ENCODE data around the gene ZNF649.

DNA sequence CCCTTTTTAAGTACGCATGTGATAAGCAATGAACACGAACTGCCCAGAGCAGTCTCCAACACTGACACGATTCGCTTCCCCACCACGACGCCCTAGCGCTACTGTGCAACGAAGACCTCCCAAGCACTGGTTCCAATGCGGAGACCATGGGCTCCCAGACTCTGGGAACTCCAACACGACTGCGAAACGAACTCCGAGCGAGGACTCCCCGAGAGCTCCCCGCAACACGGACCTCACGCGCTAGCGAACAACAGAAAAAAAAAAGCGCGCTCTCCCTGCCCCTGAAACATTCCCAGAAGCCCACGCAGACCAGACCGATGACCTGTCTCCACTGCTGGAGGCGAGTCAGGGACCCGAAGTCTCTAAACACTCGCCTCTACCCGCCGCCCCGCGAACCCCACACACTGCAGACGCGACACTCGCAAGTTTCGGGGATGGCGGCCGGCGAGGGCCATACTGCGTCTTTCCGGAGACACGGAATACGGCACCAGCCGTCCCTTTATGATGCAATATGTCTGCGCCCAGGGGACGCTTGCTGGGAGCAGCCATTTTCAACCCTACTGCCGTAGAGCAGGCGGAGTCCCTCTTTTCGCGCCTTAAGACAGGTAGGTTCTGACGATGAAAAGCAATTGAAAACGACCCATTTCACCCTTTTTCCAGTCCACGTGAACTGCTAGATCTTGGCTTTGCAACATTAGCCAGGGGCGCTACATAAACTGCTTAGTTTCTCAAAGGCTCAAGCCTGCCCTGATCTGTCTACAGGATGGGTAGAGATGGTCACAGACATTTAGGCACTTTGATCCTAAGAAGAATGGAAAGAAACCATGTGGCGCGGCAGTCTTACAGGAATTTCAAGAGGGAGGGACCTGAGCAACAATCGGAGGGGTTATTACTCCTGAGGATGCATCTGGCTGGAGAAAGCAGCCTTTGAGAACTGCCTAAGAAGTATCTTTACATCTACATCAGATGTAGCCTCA lies 17.0 kb downstream of the ZNF649 start, which contains the start of gene ZNF577:
- no peak for TF ChIP-seq EZH2phosphoT487 (IDR thresholded peaks at IDR 0.05; ENCODE audit: borderline replicate concordance)
- TF ChIP-seq, protein P1, sequence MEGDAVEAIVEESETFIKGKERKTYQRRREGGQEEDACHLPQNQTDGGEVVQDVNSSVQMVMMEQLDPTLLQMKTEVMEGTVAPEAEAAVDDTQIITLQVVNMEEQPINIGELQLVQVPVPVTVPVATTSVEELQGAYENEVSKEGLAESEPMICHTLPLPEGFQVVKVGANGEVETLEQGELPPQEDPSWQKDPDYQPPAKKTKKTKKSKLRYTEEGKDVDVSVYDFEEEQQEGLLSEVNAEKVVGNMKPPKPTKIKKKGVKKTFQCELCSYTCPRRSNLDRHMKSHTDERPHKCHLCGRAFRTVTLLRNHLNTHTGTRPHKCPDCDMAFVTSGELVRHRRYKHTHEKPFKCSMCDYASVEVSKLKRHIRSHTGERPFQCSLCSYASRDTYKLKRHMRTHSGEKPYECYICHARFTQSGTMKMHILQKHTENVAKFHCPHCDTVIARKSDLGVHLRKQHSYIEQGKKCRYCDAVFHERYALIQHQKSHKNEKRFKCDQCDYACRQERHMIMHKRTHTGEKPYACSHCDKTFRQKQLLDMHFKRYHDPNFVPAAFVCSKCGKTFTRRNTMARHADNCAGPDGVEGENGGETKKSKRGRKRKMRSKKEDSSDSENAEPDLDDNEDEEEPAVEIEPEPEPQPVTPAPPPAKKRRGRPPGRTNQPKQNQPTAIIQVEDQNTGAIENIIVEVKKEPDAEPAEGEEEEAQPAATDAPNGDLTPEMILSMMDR (conservative IDR thresholded peaks at IDR 0.05; ENCODE audit: low read length): no peak

Data from Loucy (cell line).